ENCODE data around the gene SCGN.

The SCGN gene

DNA sequence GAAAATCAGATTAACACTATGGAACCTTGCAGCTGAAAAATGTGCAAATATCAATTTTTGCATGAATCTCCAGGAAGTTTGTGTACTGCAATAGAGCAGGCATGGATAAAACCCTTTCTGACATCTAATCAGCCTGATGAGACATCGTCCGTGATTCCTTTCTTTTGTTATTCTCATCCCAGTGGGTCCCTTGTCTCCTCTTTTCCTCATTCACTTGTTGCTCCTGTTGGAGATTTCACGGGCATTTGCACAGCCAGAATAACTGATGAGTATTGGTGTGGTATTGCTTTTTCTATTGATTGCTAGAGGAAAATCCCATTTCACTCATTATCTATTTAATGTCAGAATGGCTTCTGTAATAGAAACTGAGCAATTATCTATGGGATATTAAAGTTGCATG, 39.9 kb downstream of the SCGN start:
- DNase-seq, result no peak

DNA sequence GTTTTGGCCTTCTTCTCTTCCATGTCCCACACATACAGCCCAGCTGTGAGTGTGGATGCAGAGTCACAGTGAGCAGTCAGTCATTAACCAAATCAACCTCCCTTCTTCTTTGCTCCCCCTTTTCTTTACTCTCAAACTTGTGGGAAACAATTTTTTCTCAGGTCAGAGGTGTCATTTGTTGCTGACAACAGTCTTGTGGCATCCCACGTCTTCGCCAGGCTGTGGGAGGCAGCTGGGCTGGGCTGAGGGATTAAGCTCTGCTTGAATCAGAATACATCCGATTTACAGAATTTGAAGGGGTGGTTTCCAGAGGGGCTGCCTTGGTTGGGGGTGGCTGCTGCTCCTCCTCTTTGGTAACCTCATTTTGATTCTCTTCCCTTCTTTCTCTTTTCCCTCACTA, 40.5 kb downstream of the SCGN start:
- DNase-seq, result no peak

DNA sequence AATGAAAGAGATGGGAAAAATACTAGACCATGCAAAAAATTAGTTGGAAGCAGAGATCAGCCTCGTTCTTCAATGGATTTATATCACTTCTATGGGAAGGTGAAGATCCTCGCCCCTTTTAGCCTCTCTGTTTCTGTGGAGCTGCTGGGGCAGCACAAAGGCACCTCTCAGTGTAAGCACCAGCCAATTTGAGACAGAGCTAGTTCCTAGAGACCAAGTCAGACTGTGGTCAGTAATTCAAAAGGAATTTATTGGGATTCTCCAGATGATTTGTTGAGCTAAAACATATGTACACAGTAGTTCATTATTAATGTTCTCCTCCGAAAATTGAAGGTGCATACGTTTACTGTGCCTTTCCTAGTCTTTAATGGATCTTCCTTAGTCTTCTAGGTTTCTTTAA, 42.4 kb downstream of the SCGN start:
- DNase-seq, result no peak

DNA sequence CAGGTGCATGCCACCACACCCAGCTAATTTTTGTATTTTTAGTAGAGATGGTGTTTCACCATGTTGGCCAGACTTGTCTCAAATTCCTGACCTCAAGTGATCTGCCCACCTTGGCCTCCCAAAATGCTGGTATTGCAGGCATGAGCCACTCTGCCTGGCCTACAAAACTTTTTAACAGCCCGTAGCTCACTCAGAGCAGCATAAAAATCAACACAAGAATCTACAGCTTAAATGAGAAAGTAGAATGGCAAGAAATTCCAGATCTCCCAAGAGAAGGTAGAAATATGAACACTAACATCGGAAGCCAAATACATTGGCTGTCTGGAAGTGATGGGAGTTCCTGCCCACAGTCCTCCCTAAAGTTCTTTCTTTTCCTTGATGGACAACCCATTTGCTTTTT, 43.7 kb downstream of the SCGN start:
- DNase-seq, result no peak

DNA sequence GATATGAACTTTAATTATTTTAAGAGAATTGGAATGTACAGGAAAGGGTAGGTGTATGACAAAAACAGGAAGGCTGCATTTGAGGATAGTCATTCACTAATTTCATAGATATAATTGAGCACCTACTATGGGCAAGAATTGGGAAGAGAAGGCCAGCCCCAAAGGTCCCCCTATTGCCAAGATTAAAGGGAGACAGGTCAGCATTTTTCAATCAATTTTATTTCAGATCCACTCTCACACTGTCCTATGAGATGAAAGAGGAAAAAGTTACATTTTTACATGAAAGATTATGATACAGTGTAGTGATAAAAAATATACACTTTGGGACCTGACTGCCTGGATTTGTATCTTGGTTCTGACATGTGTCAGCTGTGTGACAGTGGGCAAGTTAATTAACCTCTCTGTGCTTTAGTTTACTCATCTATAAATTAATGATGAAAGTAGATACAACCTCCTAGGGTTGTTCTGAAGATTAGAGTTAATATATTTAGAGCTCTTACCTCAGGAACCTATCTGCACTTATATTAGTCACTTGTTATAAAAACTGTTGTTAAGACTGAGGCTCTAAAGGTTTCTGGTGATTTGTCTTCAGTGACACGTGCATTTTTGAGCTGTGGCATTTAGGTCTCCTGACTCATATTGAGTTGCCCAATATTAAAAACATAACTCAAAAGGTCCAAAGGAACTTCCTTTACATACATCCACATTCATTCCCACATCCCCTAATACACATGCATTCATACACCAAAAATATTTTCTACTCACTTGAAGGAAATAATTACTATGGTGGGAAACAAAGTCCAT, 45.7 kb downstream of the SCGN start:
- no peak for DNase-seq

DNA sequence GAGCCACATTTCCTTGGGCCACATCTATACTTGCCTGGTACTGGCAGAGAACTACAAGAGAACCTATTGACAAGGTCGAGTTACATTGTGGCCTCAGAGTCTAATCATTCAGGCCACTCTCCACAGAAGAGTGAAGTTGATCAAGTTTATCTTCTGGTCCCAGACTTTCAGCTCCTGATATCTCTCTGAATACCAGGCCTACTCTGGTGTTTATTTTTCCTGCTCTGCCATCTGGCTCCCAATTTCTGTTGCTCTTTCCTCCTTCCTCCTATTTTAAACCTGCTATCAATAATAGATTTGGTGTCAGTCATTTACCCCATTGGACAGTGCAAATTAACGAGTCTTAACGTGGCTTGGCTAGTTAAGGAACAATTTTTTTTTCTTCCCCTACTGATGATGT, 46.6 kb downstream of the SCGN start:
- DNase-seq, result no peak

DNA sequence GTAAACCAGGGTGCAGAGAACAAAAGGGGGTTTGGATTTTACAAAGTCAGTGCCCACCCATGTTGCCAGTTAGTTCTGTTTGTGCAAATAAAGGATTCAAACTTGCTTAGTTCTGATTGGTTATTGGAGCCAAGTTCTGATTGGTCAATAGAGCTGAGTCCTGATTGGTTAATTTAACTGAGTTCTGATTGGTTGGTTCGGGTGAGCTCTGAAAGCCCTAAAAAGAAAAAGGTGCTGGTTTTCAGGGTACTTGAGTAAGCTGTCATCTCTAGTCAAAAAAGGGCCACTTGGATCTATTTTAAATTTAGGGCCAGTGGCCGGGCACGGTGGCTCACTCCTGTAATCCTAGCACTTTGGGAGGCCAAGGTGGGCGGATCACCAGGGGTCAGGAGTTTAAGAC, 47.6 kb downstream of the SCGN start:
- DNase-seq, result no peak

DNA sequence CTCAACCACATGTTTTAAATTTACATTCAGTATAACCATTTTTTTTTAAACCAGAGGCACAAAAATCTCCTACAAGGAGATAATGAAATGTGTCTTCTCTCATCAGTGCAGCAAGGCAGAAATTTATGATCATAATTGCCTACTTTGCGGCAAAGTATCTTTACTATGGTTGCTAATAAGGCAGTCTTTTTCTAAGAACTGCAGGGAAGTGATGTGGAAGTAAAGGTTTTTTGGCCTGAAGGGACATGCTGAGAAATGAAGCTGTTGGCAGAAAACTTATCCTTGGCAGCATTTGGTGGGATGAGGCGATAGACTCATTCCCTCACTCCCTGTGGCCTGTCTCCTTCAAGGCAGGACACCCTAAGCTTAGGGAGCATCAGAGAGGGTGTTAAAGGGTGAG, 48.7 kb downstream of the SCGN start:
- DNase-seq, result no peak

DNA sequence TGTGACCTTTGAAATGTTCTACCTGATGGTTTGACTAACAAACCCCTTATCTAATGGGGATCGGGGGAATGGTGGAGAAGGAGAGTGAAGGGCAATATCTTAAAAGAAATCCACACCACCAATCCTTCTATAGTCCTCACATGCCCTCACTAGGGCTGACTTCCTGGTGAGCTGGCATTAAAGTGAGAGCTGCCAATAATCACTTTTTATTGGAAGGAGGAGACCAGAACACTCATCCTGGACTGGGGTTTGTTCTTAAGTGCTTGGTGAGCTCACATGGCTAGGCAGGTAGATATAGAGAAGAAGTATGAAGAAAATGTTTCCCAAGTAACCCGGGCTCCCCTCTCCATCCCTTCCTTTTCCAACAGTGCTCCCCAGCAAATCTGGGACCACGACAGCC, 49.8 kb downstream of the SCGN start:
- DNase-seq, result no peak

DNA sequence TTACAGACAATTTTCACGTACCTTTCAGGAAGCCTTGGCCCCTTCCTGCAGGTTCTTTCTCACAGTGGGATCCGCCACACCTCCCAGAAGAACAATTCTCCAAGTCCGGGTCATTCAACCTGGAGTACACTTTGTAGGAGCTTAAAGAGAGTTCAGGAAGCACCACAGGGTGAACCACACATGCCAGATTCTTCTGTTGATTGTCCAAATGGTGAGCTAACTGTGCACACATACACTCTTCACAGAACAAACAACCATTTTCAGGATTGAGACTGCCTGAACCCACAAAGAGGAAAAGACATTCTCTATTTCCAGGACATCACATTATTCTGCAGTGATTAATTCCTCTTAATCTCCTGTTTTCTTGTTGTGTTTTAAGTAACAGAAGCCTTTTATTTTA, 51.0 kb downstream of the SCGN start:
- no peak for DNase-seq

DNA sequence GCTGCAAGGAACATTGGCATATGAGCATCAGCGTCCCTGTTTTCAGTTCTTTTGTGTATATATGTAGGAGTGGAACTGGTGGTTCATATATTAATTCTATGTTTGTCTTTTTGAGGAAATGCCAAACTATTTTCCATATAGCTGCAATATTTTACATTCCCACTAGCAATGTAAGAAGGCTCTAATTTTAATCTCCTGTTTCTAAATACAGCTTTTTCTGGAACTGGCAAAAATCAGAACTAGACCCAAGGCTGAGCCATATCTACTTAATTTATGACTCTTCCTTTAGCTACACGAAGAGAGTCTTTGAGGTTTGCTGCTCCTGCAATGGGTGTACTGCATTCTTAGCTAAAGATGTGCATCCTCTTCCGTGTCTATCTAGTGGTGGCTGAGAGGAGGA, 52.0 kb downstream of the SCGN start:
- no peak for DNase-seq

DNA sequence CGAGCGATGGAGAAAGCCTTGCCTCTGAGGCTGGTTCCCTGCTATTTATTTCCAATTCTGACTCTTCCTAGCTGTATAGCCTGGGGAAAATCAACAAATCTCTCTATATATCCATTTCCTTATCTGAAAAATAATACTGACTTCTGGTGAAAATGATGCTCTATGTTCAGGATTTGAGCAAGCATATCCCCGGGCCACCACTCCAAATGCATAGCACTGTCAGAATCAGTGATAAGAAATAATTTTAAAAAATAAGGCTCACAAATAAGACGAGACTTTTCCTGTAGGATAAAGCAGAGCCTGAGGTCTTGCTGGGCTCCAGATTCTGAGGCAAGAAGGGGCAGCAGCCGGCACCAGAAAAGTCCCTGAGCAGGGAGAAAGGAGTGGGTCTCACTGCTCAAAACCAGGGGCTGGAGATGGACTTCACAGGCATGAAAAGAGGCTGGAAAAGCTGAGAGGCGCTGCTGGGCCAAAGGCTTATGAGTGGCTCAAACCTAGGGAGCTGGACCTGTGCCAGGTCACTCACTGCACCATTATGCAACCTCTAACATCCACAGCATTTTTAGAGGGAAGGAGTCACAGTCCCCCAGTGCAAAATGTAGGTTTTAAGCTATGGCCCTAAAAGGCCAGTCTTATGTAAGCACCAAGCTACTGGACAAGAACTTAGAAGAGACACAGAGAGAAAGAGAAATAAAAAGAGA, 54.4 kb downstream of the SCGN start:
- no peak for DNase-seq

DNA sequence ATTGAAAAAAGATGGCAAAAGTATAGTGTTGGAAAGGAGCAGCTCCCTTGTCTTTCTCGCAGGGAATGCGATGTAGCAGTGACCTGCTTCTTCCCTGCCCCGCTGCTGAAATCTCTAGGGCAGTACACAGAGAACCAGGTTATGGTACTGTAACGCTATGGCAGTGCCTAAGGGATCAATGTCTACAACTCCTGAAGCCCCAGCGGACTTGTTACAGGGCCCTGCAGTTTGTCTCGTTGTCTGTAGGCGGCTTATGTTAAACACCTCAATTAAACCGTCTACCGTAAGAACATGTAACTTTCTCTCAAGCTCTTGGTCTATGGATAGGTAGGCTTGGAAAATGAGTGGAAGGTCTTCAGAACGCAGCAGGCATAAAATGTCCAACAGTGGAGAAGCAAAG, 57.7 kb downstream of the SCGN start:
- no peak for DNase-seq

DNA sequence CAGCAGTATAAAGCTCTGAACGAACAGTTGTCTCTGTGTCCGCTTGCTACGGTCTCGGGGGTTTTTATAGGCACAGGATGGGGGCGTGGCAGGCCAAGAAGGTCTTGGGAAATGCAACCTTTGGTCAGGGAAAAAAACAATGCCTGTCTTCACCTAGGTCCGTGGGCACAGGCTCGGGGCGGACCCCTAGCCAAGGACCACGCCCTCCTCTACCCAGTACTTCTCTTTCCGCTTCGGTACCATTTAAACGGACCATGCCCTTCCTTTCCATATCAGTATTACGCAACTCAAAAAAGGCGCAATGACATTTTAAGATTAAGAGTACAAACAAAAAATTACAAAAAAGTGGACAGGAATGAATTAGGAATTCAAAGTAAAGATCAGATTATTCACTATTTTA, 58.3 kb downstream of the SCGN start:
- no peak for DNase-seq

DNA sequence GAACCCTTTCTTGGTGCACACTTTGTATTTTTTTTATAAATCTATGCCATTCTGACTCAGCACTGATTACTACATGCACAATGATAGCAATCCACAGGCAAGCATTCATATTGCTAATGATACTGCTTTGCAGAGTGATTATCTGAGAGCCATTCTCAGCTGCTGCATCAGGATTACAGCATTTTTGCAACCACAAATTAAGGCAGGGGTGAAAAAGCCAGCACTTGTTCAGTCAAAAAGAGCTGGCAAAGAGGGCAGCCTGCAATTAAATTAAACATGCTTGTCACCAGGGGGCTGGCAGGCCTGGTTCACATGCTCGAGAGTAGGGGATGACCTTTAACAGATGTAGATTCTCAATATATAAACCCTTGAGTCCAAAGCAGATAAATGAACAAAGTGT, 61.8 kb downstream of the SCGN start:
- no peak for DNase-seq

DNA sequence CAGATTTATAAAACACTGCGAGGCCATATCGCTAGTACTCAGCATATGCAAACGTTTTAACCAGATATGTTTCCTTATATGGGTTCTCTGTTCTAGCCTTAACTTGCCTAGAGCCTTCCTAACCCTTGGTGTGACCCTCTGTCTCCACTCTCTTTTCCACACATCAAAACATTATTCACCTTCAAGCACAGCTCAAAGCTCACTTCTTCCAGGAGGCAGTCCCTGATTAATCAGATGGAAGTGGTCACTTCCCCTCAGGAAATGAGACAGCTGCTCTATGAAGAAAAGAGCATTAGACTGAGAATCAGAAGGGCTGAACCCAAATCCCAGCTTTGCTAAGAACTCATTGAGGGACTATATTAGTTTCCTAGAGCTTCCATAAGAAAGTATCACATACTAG, 62.8 kb downstream of the SCGN start:
- no peak for DNase-seq

DNA sequence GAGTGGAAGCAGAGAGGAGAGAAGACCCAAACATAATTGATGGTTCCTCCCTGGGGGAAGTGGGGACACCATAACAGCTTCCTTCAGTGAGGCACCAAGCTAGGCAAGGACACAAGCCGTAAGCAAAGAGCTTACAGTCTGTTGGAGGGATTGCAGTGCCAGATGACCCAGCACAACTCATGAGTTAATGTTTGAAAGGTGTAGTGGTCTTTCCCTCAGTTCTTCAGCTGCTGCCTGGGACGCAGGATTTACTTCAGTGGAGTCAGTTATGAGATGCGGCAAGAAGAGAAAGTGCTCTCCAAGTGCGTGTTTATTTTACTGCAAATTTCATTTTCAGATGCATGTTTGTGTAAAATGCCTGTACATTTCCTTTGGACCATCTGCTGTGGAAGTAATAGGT, 63.8 kb downstream of the SCGN start:
- no peak for DNase-seq

DNA sequence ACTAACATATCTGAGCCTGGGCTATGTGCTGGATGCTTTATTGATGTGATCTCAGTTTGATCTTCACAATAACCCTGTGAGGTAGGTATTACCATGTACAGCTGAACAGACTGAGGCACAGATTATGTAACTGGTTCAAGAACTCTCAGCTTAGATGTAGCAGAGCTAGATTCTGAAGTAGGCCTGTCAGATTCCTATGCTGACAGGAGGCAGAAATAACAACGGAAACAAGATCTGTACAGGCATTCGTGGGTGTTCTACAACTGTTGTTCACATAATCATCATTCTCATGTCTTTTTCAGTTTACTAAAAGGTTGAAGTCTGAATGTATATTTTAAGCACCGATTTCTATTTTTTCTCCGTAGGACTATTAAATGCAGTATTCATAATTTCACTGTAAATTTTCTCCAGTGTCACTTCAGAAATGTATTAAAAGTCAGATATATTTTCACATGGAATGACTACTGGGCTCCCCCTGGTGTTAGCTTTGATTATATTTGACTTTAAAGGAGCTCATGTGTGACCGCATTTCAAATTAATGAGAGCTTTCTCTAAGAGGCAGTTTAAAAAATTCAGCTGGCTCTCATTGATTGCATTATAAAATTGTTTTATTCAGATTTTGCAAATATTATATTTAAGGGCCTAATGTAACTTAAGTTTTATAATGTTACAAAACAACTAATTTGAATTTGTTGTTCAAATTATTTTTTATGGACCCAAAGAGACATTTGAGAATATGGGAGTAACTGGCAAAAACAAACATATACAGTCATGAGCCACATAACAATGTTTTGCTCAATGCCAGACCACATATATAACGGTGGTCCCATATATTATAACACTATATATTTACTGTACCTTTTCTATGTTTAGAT, 66.1 kb downstream of the SCGN start:
- no peak for DNase-seq

DNA sequence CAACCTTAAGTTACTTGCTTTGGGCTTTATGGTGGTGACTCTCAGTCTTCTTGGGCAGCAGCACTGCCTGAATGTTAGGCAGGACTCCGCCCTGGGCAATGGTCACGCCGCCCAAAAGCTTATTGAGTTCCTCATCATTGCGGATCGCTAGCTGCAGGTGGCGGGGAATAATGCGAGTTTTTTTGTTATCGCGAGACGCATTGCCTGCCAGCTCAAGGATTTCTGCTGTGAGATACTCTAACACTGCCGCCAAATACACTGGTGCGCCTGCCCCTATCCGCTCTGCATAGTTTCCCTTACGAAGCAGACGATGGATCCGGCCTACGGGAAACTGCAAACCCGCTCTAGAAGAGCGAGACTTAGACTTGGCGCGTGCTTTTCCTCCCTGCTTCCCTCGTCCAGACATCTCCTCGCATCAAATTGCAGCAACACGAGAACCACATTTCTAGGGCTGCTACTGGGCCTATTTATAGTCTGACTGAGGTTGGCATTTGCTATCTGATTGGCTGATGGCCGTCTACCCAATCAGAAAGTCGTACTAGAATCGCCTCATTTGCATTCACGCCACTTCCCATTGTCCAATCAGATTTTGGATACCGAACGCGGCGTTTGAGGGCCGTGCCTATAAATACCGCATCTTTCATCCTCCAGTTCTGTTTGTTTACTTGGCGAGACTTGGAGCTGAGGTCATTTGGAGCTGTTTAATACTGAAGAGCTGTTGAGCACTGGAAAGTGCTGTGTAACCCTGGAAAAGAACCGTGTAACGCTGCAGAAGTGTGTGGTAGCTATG, 74.3 kb downstream of the SCGN start:
- no peak for DNase-seq

DNA sequence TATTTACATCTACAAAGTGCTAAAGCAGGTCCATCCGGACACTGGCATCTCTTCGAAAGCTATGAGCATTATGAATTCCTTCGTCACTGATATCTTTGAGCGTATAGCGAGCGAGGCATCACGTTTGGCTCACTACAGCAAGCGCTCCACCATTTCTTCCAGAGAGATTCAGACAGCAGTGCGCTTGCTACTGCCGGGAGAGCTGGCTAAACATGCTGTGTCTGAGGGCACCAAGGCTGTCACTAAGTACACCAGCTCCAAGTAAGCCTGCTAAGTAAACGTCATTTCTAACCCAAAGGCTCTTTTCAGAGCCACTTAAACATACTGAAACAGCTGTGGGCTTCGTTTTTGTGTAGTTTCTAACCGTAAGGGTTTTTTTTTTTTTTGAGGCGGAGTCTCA, 75.0 kb downstream of the SCGN start:
- DNase-seq, result no peak

DNA sequence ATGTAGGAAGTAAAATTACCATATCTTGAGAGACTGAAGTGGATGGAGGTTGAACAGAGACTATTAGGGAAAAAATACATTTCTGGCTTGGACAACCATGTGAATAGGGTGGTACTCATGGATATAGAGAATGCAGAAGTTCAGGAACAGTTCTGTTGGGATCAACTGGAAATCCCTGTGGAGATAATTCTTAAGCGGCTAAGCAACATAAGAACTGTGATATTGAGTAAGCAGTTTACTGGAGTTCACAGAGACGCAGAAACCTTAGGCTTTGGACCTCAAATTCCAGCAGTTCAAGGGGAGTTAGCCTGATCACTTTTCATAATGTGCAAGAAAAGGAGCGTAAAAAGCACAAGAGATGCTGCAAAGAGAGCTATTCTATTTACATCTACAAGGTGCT, 78.9 kb downstream of the SCGN start:
- no peak for DNase-seq

DNA sequence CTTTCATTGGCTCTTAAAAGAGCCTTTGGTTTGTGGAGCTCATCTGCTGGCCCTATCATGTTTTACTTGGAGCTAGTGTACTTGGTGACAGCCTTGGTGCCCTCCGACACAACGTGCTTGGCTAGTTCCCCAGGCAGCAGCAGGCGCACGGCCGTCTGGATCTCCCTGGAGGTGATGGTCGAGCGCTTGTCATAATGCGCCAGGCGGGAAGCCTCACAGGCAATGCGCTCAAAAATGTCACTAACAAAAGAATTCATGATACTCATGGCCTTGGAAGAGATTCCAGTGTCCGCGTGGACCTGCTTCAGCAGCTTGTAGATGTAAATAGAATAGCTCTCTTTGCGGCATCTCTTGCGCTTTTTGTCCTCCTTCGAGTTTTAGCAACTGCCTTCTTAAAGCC, 79.7 kb downstream of the SCGN start:
- DNase-seq, result no peak

Measured in activated effector memory CD4-positive, alpha-beta T cell treated with anti-CD3 and anti-CD28 coated beads, Interleukin-2, amount 50 U/mL, for 16 hours (primary cell).